Stimulated activated CD8-positive, alpha-beta memory T cell treated with anti-CD3 and anti-CD28 coated beads, Interleukin-4, amount 100 ng/mL, for 24 hours (primary cell): ENCODE results near the gene MEX3C.
A peak's percentile ranks its signal among the peaks of the same experiment; 100 is the strongest.

Source experiments
- DNase-seq: peaks from one replicate; pipeline ENCODE4 v3.0.0-alpha.2; 2020; ENCODE audit warnings: low read depth

The MEX3C gene

GRCh38 chr18:51153659-51154371 lies 43.7 kb downstream of the MEX3C start:
- DNase-seq, result peak; percentile 44

- DNase-seq, result peak; percentile 65
Observed at GRCh38 chr18:51151568-51152511, 45.6 kb downstream of the MEX3C start.

DNA sequence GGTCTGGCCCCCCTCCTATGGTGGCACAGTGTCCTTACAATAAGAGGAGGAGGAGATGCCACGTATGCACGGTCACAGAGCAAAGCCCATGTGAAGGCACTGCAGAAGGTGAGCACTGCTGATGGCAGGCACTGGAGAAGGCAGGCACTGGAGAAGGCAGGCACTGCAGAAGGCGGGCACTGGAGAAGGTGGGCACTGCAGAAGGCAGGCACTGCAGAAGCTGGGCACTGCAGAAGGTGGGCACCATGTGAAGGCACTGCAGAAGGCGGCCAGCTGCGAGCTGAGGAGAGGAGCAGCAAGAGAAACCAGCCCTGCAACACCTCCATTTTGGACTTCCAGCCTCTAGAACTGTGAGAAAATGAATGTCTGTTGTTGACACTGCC lies 46.3 kb downstream of the MEX3C start:
- DNase-seq, result no peak

DNA sequence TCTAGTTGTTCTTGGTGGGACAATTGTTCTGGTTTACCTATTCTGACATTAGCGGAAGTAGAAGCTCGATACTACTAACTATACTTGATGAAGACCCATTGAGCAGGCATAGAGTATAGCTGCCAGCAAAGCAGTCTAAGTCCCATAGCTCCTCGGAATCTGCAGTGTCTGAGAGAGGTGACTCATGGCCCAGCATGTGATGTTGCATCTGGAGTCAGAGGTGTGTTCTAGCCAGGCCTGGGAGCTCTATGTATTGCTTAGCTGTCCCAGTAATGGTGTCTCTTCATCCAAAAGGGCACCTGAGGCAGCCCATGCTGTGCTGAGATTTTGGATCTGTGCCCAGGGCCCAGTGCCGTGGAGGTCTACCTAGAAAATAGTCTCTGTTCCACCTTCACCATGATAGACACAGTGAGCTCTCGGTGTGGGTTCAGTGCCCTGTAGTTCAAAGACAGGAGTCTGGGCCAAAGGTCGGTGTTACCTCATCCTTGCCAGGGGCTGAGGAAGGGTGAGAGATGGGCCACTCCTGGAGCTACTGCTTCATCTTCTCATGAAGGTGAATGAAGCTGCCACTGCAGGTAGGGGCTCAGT lies 47.3 kb downstream of the MEX3C start:
- no peak for DNase-seq

DNA sequence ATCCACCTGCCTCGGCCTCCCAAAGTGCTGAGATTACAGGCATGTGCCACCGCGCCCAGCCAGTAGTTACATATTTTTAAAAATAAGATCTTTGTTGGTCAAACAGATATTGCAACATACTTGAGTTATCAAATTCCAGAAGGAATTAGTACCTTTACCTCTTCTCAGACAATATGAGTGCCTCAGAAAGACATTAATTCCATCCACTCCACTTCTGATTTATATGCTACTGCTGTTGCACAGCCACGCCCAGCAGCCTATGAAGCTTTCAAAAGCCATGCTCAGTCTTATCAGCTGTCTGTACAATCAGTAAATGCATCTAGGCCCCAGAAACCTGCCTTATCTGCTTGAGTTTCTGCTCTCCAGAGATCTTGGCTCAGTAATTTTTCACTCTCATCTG lies 47.8 kb downstream of the MEX3C start:
- no peak for DNase-seq

GRCh38 chr18:51146909-51147308 lies 50.6 kb downstream of the MEX3C start:
- DNase-seq, result no peak

DNA sequence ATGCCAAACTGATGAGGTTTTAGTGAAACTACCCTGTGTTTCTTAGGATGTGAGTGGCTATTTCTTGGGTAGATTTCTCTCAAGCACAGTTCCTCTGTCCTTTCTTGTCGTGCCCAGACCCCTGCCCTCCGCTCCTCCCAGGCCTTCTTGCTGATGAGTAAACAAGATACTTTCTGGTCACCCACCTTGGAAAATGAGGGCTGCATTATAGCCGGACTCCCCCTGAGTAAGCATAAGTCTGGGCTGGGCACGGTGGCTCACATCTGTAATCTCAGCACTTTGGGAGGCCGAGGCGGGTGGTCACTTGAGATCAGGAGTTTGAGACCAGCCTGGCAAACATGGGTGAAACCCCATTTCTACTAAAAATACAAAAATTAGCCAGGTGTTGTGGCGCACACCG lies 58.5 kb downstream of the MEX3C start:
- DNase-seq, result no peak

DNA sequence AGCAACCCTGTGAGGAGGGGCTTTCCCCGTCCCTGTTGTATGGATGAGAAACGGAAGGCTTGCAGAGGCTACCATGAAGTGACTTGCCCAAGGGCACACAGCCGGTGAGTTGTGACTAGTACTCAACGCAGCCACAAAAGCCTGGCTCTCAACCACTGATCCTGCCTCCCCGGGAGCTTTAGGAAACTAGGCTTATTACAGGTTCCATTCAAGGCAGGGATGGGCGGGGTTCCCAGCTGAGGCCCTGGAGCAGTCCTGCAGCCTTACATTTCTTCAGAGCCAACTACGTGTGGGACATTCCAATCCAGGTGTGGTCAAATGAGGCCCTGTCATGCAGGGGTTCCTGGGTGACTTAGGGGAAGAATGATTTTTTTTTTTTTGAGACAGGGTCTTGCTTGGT lies 59.6 kb downstream of the MEX3C start:
- DNase-seq, result no peak

GRCh38 chr18:51137026-51137729 lies 60.3 kb downstream of the MEX3C start:
- no peak for DNase-seq

DNA sequence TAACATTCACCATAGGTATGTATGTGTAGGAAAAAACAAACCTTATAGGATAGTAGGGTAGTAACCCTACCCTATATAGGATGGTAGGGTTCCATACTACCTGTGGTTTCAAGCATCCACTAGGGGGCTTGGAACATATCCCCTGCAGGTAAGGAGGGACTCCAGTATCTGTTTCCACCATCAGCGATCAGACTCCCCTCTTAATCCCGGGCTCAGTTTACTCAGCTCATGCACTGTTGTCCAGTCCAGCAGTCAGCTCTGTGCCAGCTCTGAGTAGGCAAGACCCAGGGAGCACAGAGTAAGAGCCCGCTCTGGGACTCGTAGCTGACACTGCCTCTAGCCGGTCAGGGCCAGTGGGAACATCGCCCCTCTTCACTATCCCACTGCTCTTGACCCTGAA lies 61.7 kb downstream of the MEX3C start:
- DNase-seq, result no peak

DNA sequence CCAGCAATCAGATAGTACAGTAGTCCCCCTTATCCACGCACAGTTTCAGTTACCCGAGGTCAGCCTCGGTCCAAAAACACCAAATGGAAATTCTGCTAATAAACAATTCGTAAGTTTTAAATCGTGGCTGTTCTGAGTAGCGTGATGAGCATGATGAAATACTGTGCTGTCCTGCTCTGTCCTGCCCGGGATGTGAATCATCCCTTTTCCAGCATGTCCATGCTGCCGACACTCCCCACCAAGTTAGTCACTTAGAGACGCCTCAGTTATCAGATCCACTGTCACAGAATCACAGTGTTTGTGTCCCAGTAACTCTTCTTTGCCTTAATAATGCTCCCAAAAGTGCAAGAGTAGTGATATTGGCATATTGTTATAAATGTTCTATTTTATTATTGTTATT lies 62.1 kb downstream of the MEX3C start:
- no peak for DNase-seq

GRCh38 chr18:51134721-51135120 lies 62.8 kb downstream of the MEX3C start:
- DNase-seq, result no peak

DNA sequence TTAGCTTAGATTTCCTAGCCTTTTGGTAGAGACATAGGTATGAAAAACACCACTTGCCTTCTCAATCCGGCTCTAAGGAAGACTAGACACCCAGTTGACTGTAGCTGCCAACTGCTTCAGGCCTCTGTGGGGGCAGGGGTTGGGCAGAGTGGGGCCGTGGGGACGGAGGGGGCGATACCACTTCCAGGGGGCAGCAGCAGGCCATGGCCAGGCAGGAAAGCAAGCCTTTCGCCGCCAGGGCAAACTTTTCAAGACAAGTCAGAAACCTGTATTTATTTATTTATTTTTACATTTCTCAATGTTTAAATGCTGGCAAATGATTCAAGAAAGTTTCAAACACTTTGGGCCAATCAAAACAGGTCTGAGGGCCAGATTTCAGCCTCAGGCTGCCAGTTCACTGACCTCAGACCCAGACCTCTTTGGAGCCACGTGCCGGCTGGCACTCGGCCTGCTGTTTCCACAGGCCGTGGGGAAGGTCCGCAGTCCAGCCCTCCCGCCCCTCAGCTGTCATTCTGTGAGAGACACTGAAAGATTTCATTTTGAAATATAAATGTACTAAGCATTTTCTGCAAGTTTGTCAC lies 63.8 kb downstream of the MEX3C start:
- no peak for DNase-seq

- DNase-seq, result no peak
Observed at GRCh38 chr18:51132256-51132935, 65.1 kb downstream of the MEX3C start.

GRCh38 chr18:51128533-51128932 lies 68.9 kb downstream of the MEX3C start:
- no peak for DNase-seq

DNA sequence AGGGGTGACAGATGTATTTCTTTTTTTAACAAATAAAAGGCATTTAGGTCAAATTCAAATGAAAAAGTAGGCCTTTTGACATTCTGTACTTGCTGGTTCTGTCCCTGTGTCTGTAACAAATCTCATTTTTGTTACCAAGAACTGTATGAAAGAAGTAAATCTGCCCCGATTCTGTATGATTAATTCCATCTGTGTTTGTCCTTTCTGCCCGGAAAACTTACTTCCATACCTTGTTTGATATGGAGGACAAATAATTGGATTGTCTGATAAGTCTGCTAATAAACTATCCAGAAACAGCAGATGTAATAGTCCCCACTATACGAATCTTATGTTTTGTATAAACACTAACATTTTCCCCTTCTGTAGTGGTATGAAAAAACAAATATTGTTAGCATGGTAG lies 69.8 kb downstream of the MEX3C start:
- DNase-seq, result no peak

GRCh38 chr18:51125976-51126375 lies 71.5 kb downstream of the MEX3C start:
- DNase-seq, result no peak
